ENCODE data around the gene C14orf119. TPM values are rescaled to one million over a fixed set of nuclear protein-coding genes. Genes with fewer than 3 reads are reported as not detected.

The C14orf119 gene
- total RNA-seq, 1 donor from 2014 or later = 37.5 TPM

DNA sequence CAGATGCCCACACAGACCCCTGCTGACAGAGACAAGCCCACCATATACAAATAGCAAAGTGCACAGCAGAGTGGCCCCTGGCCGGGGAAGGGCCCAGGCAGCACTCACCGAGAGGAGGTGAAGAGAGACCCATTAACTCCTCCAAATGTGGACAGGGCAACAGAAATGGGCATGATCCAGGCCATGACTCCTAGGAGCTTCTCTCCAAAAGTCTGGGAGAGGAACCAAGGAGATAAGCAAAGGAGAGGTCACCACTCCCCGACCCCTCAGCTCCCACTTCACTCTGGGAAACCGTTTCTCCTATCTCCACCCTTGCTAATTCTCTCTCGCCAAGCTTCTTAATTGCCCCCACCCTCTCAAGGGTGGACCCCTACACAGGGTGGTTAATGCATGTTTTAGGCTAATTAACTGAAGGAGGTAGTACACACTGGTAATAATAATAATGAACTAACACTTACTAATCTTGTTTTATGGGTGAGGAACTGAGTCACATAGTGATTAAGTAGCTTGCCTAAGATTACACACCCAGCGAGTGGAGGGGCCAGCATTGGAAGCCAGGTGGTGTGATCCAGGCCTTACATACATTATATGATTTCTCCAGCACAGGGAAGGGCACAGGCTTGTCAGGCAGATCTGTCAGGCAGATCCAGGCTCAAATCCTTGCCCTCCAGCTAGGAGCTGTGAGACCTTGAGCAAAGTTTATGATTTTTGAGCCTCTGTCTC is 42.7 kb downstream of the C14orf119 start:
- Histone ChIP-seq H3K27ac (no peak overlapping the region), H4K20me1 (ENCODE audit: low read depth) (peaks cover 4% of the 10 kb centered on the region), H3K9me3 (ENCODE audit: low read depth) (no peaks in the 10 kb centered on the region), H3K27me3 (no peaks in the 10 kb centered on the region), H2AFZ (replicated peaks) (no peak overlapping the region), H3K9ac (no peak overlapping the region), H3K79me2 (ENCODE audit: low read depth) (no peaks in the 10 kb centered on the region), H3K4me2 (no peak overlapping the region), H3K4me3 (no peak overlapping the region), H3K4me1 (no peaks in the 10 kb centered on the region), H3K36me3 (no peaks in the 10 kb centered on the region), H3F3A (ENCODE audit: low read depth) (no peaks in the 10 kb centered on the region)
- Mint-ChIP-seq H3K9me3 (no peaks in the 10 kb centered on the region), H3K4me1 (peaks cover 14% of the 10 kb centered on the region), H3K4me3 (no peak overlapping the region), H3K27ac (peak overlapping the region; percentile 14), H3K36me3 (peaks cover 24% of the 10 kb centered on the region), H3K27me3 (ENCODE audit: insufficient read depth, low read depth) (peaks cover 6% of the 10 kb centered on the region)
- DNase-seq (ENCODE audit: low spot score) = no peak
- TF ChIP-seq, protein P1, sequence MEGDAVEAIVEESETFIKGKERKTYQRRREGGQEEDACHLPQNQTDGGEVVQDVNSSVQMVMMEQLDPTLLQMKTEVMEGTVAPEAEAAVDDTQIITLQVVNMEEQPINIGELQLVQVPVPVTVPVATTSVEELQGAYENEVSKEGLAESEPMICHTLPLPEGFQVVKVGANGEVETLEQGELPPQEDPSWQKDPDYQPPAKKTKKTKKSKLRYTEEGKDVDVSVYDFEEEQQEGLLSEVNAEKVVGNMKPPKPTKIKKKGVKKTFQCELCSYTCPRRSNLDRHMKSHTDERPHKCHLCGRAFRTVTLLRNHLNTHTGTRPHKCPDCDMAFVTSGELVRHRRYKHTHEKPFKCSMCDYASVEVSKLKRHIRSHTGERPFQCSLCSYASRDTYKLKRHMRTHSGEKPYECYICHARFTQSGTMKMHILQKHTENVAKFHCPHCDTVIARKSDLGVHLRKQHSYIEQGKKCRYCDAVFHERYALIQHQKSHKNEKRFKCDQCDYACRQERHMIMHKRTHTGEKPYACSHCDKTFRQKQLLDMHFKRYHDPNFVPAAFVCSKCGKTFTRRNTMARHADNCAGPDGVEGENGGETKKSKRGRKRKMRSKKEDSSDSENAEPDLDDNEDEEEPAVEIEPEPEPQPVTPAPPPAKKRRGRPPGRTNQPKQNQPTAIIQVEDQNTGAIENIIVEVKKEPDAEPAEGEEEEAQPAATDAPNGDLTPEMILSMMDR (IDR thresholded peaks at IDR 0.05) = no peak
- TF ChIP-seq EZH2 (IDR thresholded peaks at IDR 0.05) (no peak), EZH2phosphoT487 (IDR thresholded peaks at IDR 0.05) (no peak)

DNA sequence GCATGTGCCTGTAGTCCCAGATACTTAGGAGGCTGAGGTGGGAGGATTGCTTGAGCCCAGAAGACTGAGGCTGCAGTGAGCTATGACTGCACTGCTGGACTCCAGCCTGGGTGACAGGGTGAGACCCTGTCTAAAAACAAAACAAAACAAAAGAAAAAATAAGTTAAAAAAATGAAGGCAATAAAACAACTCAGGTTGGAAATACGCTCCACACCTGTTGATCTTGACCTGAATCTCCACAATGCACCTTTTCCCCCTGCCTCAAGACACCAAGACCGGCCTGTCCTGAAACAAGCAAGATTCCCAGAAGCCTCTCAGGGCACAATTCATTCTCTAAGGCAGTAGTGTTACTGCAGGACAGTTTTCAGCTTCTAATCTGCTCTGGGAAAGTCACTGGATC is 44.6 kb downstream of the C14orf119 start:
- no peaks in the 10 kb centered on the region for H3F3A ChIP-seq (ENCODE audit: low read depth)
- H3K79me2 ChIP-seq (ENCODE audit: low read depth) = no peaks in the 10 kb centered on the region
- H3K27ac Mint-ChIP-seq = no peak overlapping the region
- H3K4me2 ChIP-seq = no peak overlapping the region
- H3K4me1 ChIP-seq = no peaks in the 10 kb centered on the region
- no peaks in the 10 kb centered on the region for H3K9me3 Mint-ChIP-seq
- H3K27ac ChIP-seq = no peak overlapping the region
- peaks cover 26% of the 10 kb centered on the region for H3K36me3 Mint-ChIP-seq
- H3K36me3 ChIP-seq = no peaks in the 10 kb centered on the region
- H3K4me3 Mint-ChIP-seq = no peak overlapping the region
- no peak overlapping the region for H3K9ac ChIP-seq
- no peak for DNase-seq (ENCODE audit: low spot score)
- H3K4me3 ChIP-seq = no peak overlapping the region
- H3K4me1 Mint-ChIP-seq = peaks cover 14% of the 10 kb centered on the region
- no peak for TF ChIP-seq EZH2 (IDR thresholded peaks at IDR 0.05)
- TF ChIP-seq, protein P1 (IDR thresholded peaks at IDR 0.05) = no peak
- no peak for TF ChIP-seq EZH2phosphoT487 (IDR thresholded peaks at IDR 0.05)
- no peaks in the 10 kb centered on the region for H3K9me3 ChIP-seq (ENCODE audit: low read depth)
- H3K27me3 Mint-ChIP-seq (ENCODE audit: insufficient read depth, low read depth) = peaks cover 6% of the 10 kb centered on the region
- peaks cover 4% of the 10 kb centered on the region for H4K20me1 ChIP-seq (ENCODE audit: low read depth)
- no peaks in the 10 kb centered on the region for H3K27me3 ChIP-seq
- H2AFZ ChIP-seq (replicated peaks) = no peak overlapping the region

DNA sequence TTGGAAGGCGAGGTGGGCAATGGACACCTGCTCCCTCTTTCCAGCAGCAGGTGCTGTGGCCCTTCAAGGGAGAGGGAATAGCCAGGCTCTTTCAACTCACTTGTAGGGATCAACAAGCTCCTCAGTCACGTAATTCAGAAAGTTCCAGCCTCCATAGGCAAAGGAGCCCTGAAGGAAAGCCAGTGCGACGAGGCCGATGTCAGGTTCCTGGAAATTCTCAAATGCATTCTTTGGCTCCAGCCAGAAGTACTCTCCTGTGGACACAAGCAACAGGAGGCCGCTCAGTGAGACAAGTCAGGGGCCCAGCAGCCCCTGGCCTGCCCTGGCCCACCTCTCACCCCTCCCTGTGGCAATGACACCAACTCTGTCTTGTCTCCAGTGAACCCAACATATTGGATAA is 45.1 kb downstream of the C14orf119 start:
- Mint-ChIP-seq H3K4me1 (peaks cover 14% of the 10 kb centered on the region), H3K36me3 (peaks cover 26% of the 10 kb centered on the region), H3K4me3 (no peak overlapping the region), H3K9me3 (no peaks in the 10 kb centered on the region), H3K27me3 (ENCODE audit: insufficient read depth, low read depth) (peaks cover 6% of the 10 kb centered on the region), H3K27ac (no peak overlapping the region)
- TF ChIP-seq EZH2phosphoT487 (IDR thresholded peaks at IDR 0.05) (no peak), EZH2 (IDR thresholded peaks at IDR 0.05) (no peak)
- TF ChIP-seq, protein P1 (IDR thresholded peaks at IDR 0.05) = no peak
- Histone ChIP-seq H2AFZ (replicated peaks) (no peak overlapping the region), H3F3A (ENCODE audit: low read depth) (no peaks in the 10 kb centered on the region), H3K9me3 (ENCODE audit: low read depth) (no peaks in the 10 kb centered on the region), H4K20me1 (ENCODE audit: low read depth) (peaks cover 4% of the 10 kb centered on the region), H3K4me1 (no peaks in the 10 kb centered on the region), H3K9ac (no peak overlapping the region), H3K27me3 (no peaks in the 10 kb centered on the region), H3K4me2 (no peak overlapping the region), H3K27ac (peak overlapping the region; percentile 14), H3K79me2 (ENCODE audit: low read depth) (no peaks in the 10 kb centered on the region), H3K4me3 (no peak overlapping the region), H3K36me3 (no peaks in the 10 kb centered on the region)
- DNase-seq (ENCODE audit: low spot score) = no peak

Data from neural progenitor cell (in vitro differentiated cells).